ENCODE results near the gene GMPS.

DNA sequence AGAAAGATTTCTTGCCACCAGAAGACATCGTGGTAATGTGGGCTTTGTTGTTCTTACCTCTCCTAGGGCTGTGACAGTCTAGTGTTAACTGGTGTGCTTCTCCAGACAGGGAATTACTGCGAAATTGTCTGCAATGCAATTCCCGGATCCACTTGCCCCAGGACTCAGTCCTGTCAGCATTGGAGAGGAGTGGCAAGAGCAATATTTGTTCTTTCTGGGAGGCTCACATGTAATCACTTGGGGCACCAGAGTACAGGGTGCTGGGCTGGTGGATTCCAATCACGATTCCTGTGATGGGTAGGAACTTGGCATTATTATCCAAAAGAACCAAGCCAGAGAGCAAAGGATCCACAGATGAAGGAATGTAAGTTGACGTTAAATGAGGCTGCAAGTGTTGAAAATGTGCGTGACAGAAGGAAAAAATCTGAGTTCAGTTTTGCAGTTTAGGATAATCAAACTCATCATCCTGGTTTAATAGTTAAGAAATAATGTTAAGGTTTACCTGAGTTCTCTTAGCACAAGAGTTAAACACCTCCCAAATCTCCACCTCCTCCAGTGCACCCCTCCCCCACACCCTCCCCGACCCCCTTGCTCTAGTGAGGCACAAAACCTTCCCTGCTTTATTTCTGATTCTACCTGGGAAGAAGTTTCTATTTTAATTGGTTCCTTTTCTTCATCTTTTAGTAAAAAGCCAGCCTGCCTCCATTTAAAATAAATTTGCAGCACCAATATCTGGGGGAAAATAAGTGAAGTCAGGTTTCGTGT is 79.2 kb downstream of the GMPS start:
- no peak for TF ChIP-seq CTCF (conservative IDR thresholded peaks at IDR 0.05; ENCODE audit: low read length)
- TF ChIP-seq EZH2phosphoT487 (IDR thresholded peaks at IDR 0.05; ENCODE audit: borderline replicate concordance) = no peak

All from Loucy (cell line).